HG03039 (cell line): ENCODE data around the gene RBFOX1.
"Not testable (repeated sequence)": the region's sequence is repeated elsewhere in the genome, so short reads cannot be mapped to it uniquely, and the experiment has no call there.

ENCODE experiments used
- ATAC-seq: cut with Tn5 transposase; IDR thresholded peaks from one replicate; pipeline ENCODE4 v1.9.1; 2021; ENCODE audit warnings: mild to moderate bottlenecking, moderate library complexity; ENCODE audit not compliant: unreplicated experiment

RBFOX1 gene

GRCh38 chr16:7452090-7452489, 119.4 kb downstream of the RBFOX1 start:
- no peak for ATAC-seq

DNA sequence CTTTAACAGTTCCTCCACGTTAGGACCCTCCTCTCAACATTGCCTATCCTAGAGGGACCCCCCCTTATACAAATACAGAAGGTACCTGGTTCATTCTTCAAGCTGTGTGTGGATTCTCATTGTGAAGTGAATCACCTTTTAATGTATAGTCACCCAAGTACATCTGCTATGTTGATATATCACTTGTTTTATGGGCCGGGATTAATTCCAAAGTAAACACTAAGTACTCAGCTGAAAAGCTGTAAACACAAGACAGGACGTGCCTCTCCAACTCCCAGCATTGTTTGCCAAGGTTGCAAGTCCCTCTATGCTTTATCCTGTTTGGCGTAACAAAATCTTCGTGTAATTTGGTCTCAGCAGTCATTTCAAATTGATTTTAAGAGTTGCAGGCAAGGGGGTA, 123.6 kb downstream of the RBFOX1 start:
- no peak for ATAC-seq

DNA sequence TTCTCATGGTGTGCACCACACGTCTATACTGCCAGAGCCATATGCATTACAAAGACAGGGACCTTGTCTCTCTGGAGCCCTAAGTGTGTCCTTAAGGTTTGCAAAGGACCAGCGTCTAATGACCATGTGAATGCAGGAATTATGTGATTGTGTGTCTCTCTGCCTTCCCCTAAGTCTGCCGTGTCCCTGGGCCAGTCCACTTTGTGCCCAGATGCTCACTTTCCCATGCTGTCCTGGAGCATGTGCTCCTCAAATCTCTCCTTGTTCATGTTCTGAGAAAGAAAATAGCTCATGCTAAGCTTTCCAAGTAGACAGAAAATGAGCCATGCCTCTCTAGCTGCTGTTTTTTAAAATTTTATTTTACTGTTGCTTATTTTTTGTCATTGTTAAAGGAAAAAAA, 125.5 kb downstream of the RBFOX1 start:
- no peak for ATAC-seq

- ATAC-seq = no peak
Observed at GRCh38 chr16:7470344-7470743, 137.7 kb downstream of the RBFOX1 start.

- ATAC-seq = no peak
Observed at GRCh38 chr16:7471268-7471667, 138.6 kb downstream of the RBFOX1 start.

DNA sequence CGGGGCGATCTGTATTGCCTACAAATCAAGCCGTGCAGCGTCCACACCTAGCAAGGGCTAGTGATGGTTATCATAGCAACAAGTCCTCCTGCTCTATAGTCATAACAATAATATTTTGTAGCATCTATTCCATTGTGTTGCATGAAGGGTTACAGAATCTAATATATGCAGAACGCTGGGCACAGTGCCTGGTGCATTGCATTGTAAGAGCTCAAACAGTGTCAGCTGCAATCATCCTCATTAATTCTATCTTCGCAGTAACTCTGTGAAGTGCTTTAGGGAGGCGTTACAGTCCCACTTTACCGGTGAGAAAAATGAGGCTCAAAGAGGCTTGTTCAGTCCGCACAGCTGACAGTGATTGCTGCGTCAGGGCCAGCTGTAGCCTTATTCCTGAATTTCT, 149.4 kb downstream of the RBFOX1 start:
- ATAC-seq = no peak

- no peak for ATAC-seq
Observed at GRCh38 chr16:7482596-7483290, 150.1 kb downstream of the RBFOX1 start.

DNA sequence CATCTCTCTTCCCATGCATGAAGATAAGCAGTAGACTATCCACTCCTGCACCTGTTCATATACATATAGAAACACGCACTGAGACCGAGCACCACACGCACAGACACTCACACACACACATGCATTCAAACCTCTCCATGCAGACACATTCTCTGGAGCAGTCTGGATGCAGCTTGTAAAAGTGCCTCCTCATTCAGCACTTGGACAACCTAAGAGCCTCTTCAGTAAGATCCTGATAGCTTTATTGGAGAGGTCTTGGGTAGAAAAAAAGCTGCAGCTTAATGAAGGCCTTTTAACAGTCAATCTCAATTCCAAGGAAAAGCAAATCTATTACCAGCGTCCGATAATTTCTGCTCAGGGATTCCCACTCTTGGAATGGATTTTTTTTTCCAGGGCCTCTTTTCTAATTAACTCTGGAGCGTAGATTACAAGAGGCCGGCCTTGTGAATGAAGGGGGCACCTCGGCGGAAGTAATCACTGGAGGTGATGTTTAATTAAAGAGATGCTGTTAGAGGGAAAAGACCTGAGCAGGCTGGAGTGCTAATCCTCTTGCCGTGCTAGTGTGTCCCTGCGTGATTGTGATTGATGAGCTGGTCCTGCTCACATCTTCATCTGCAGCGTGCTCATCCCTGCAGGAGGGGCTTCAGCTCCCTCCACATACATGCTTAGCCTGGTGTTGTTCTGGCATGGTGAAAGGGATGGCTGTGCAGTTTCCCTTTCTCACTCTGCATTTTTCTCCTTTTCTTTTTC, 155.1 kb downstream of the RBFOX1 start:
- ATAC-seq = no peak

DNA sequence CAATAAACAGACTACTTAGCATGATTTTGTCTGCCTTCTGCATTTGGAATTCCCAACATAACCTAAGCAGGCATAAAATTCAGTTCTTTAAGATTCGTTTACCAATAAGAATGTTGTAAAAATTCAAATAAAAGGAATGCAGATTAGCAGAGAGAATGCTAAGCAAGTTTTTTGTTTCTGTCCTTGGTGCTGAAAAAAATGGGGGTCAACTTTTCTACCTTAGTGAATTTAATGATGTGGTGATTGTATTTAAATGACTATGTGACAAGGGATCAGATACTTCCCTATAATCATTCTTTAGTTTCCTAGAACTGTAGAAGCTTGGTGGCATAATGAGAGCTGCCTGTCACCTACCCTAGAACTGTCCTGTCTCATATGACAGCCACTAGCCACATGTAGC, 159.5 kb downstream of the RBFOX1 start:
- no peak for ATAC-seq

GRCh38 chr16:7493133-7493532, 160.5 kb downstream of the RBFOX1 start:
- ATAC-seq = no peak

DNA sequence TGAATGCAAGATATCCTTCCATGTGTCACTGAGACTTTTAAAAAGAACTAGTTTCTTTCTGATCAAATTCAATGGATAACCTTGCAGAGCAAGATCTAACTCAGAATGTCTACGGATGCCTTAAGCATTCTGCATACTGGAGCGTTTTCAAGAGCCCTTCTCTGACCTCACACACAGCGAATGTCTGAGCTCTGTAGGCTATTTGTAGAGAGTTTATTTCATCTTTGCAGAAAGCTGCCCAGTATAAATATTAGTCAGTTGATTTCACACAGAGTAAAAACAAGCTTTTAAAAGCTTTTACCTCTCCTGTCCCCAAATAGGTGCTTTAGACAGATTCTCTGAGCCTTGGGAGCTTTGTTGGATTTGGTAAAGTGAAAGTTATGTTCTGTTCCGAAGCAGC, 165.0 kb downstream of the RBFOX1 start:
- no peak for ATAC-seq

DNA sequence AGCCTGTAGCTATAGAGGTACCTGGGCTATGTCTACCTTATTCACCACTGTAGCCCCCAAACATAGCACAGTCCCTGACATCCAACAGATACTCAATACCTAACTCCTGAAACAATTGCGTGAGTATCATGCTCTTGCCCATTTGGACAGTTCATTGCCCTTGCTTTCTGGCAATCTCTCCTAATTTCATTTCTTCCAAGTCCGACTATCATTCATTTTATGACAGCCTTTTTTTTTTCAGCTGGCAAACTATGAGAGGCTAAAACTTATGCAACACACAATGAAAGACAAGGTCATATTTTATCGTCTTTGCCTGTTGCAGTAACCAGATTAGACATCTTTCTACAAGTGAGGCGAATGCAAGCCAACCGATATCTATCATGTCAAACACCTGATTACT, 169.2 kb downstream of the RBFOX1 start:
- ATAC-seq = no peak

GRCh38 chr16:7502591-7503157, 170.0 kb downstream of the RBFOX1 start:
- not testable (repeated sequence) for ATAC-seq

DNA sequence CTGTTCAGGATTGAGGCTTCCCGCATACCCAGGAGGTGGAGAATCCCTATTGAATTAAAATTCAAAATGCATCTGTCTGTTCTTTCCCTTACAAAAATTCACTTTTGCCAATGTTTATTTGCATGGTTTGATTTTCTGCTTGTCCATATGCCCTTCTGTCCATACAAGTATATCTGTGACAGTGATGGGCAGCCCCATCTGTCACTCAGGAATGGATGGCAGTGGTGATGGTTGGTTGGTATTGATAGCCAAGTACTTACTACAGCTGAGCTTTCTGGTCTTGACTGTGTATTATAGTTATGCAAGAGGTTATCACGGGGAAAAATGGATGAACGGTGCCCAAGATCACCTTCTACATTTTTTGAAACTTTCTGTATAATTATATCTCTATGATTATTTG, 171.0 kb downstream of the RBFOX1 start:
- no peak for ATAC-seq

DNA sequence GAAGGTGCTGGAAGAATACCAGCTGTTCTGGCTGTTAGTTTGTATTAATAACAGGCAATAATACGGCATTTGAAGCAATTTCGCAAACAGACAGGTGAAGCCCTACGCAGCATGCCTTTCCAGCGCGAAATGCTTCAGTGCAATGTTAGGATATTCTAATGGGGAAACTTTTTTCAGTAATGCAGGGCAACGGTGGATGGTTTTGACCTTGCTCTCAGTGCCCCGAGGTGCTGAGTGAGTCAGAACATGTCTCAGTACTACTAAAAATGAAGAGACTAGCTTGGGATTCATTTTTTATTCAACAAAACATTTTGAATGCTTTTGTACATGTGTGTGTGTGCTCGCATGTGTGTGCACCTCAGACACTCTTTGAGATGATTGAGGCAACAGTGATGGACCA, 172.2 kb downstream of the RBFOX1 start:
- no peak for ATAC-seq

DNA sequence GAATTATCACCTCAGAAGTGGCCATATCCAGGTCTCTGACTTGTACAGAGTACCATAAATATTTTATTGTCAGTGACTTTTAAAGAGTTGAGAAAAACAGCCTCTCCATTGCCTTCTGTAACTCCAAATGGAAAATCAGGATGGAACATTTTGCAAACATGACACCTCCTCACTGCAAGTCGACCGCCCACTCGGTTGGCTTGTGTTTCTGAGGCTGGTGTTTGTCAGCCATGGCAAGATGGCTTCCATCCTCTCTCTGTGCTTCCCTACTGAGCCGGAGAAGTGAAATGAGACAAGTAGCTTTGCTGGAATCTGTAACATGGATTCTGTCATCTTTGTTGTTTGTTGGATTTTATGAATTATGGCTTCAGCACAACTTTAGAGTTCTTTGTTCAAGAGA, 172.8 kb downstream of the RBFOX1 start:
- no peak for ATAC-seq

GRCh38 chr16:7506363-7506762, 173.7 kb downstream of the RBFOX1 start:
- no peak for ATAC-seq

DNA sequence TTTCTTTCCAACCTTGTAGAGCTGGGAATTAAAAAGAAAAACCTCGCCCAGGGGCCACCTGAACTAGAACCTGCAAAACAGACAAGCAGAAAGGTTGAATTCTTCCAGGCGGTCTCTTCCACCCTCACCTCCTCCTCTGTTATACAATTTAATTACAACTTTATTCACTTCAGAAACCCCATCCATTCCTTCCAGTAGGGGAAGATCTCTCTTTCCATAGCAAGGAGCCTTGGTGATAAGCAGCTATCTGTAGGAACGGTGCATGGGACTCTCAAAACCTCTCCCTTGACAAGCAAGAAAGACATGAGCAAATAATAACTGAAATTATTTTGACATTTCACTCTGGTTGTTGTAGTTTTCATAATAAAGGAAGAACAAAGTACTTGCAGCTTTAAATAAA, 176.0 kb downstream of the RBFOX1 start:
- ATAC-seq = no peak

DNA sequence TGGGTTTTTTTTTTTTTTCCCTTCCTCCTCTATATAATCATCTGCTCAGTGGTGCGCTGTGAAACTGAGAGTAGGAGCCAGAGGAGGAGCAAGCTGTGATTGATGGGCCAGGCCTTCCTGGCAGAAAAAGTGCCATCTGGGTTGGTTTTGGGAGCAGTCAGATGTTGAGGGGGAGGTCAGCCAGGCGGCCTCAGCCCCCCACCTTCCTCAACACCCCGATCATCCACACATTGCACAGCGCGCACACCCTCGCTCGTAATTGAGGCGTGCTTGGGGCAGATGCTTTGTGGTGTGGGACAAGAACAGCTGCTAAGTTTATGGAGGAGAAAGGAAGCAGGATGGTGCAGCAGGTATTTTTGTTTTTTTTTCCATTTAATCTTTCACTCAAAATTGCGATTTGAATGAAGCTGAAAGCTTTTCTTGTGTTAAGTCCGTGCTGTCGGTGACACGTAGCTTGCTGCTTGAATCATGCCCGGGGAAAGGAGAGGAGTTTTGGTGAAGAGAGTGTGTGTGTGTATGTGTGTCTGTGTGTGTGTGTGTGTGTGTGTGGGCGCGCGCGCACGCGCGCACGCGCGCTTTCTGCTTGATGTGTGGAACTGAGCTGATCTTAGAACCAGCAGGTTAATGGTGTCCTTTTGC, 177.4 kb downstream of the RBFOX1 start:
- no peak for ATAC-seq

- ATAC-seq = no peak
Observed at GRCh38 chr16:7511549-7512260, 179.1 kb downstream of the RBFOX1 start.

DNA sequence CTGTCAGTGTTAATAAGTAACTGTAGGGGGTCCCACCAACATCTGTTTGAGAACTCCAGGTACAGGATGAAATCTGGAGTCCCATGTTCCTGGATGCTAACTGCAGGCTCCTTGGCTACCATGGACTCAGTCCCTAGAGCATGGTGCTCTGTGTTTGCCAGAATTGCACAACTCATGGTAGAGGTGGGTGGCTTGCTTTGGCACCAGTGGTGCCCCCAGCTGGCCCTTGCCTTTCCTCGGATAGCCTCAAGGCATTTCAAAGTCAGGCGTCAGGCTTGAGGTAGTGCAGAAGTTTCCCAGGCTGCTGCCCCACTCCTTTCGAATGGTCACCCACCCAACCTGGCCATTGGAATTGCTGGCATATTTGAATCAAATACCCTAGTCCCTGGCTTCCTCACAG, 179.9 kb downstream of the RBFOX1 start:
- ATAC-seq = no peak
